Measurements from ENCODE around the gene RNF182.
"Not testable (repeated sequence)": the region's sequence is repeated elsewhere in the genome, so short reads cannot be mapped to it uniquely, and the experiment has no call there.

Gene RNF182, protein sequence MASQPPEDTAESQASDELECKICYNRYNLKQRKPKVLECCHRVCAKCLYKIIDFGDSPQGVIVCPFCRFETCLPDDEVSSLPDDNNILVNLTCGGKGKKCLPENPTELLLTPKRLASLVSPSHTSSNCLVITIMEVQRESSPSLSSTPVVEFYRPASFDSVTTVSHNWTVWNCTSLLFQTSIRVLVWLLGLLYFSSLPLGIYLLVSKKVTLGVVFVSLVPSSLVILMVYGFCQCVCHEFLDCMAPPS

DNA sequence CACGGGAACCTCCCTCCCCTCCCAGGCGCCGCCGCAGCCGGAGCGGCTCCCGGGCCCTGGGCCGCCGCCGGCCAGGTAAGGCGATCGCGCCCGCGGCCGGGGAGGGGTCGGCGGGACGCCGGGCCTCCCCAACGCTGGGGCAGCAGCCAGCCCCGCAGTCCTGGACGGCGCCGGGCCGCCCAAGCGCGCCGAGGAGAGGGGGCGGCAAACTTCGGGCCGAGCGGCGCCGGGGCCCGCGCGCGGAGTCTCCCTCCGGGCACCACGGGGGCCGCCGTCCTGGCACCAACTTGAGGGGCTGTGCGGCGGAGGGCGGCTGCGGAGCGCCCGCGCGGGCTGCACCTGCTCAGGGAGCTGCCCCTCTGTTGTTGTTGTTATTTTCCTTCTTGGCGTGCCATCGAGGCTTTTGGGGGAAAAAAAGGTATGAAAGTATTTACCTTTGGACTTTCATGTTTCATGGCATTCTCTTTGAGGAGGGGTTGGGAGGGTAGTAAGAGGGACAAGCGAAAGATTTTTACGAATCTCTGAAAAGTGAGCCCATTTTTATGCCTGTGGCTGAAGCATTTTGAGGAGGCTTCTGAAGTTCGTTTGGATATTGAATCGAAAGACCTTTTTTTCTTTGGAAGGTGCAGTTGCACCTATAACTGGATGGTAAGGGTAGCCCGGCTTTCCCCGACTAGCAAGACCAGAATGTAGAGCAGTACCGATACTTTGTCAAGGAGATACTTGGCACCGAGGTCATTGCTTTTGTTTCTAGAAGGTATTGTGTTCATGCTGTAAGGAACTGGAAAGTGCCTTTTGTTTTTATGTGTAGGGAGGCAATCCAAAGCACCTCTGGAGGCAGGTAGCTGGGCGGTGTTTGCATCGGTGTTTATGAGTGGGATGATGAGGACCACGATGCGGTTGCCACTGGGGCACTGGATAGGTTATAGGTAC is at the start of gene RNF182:
Gene RNF182, plus strand, starts transcription at position 4 of the 933 bp plus-strand sequence. CDS start 52,168 bp downstream, outside the sequence.
- no peak for DNase-seq (ENCODE audit: low read depth)

DNA sequence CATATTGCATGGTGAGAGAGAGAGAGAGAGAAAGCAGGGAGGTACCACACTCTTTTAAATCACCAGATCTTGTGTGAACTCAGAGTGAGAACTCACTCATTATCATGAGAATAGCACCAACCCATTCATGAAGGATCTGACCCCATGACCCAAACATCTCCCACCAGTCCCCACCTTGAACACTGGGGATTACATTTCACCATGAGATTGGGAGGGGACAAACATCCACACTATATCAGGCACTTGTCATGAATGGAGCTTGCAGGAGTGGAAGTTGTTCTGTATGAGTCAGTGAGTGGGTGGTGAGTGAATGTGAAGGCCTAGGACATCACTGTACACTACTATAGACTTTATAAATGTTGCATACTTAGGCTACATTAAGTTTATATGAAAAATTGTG is 47.7 kb upstream of the RNF182 start:
- DNase-seq (ENCODE audit: low read depth) = no peak

DNA sequence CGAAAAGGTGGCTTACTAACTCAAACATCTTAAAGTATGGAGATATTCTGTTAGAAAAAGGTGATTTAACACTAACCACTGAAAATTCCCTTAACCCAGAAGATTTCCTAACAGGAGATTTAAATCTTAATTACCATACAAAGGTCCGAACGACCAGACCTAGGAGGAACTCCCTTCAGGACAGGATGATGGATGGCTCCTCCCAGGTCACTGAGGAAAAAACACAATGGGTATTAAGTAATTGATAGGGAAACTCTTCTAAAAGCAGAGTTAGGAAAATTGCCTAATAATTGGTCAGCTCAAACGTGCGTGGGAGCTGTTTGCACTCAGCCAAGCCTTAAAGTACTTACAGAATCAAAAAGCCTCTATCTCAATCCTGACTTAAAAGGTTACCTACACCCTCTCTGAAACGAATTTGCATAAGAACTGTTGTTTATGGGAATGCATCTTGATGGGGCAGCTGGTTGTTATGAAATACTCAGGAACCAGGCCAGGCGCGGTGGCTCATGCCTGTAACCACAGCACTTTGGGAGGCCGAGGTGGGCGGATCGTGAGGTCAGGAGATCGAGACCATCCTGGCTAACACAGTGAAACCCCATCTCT is 44.6 kb upstream of the RNF182 start:
- DNase-seq (ENCODE audit: low read depth) = not testable (repeated sequence)

DNA sequence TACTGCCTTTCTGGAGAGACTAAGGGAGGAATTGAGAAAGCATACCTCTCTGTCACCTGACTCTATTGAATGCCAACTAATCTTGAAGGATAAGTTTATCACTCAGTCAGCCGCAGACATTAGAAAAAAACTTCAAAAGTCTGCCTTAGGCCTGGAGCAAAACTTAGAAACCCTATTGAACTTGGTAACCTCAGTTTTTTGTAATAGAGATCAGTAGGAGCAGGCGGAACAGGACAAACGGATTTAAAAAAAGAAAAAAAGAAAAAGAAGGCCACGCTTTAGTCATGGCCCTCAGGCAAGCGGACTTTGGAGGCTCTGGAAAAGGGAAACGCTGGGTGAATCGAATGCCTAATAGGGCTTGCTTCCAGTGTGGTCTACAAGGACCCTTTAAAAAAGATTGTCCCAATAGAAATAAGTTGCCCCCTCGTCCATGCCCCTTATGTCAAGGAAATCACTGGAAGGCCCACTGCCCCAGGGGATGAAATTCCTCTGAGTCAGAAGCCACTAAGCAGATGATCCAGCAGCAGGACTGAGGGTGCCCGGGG is 43.1 kb upstream of the RNF182 start:
- no peak for DNase-seq (ENCODE audit: low read depth)

DNA sequence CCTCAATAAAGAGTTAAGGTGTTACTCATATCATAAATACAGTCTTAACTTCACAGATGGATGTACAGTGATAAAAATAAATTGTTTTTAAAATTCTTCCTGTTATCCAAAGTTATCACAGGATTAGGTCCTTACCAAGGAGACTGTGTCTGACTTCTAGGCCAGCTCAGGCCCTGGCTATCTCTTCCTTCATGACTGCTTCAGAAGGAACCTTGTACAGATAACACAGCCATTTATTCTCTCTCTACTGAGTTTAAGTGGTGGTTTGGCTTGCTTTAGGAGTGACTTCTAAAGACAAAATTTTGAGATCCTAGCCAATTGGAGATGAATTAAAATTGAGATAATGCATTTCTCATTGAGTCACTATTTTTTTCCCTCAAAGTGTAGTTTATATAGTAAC is 40.8 kb upstream of the RNF182 start:
- no peak for DNase-seq (ENCODE audit: low read depth)

DNA sequence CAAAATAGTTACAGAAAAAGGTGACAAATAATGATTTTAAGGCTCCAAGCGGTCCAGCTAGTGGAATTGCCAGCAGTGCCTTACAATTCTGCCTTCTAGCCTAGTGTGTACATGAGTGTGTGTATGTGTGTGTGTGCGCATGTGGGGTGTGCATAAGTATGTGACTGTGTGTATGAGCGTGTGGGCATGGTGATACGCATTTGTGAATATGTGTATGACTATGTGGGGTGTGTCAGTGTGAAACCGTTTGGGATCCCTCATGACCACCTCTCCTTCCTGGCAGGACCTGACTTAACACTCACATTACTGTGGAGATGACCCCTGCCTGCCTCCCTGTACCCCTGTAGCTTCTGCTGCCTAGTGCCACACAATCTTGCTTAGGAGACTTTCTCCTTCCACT is 40.4 kb upstream of the RNF182 start:
- DNase-seq (ENCODE audit: low read depth) = no peak

DNA sequence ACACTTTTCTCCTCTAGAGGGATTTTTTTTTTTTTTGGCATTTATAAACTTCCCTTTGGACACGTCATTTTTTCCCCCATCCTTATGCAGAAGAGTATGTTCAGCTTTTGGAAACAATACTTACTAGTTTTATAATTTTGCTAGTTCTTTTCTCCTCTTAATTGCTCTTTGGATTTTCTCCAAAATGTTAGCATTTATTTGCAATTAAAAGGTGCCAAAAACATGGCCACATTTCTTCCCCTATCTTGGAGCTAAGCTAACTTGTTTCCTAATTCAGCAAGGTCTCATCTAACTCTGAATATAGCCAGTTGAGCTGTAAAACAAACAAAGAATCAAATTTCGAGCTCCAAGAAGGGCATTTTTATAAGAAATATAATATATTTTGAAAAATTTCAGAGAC is 39.2 kb upstream of the RNF182 start:
- no peak for DNase-seq (ENCODE audit: low read depth)

DNA sequence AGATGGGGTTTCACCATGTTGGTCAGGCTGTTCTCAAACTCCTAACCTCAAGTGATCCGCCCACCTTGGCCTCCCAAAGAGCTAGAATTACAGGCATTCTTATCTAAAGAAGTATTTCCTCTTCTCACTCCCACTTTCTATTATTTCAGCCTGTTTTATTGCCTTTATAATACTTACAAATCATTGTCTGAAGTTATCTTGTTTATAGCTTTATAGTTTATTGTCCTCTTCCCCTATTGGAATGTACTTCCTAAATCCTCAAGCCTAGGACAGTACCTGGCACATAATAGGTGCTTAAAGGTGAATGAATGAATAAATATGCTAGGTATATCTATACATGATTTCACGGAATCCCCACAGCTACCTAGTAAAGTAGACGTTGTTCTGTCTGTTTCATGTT is 37.8 kb upstream of the RNF182 start:
- no peak for DNase-seq (ENCODE audit: low read depth)

DNA sequence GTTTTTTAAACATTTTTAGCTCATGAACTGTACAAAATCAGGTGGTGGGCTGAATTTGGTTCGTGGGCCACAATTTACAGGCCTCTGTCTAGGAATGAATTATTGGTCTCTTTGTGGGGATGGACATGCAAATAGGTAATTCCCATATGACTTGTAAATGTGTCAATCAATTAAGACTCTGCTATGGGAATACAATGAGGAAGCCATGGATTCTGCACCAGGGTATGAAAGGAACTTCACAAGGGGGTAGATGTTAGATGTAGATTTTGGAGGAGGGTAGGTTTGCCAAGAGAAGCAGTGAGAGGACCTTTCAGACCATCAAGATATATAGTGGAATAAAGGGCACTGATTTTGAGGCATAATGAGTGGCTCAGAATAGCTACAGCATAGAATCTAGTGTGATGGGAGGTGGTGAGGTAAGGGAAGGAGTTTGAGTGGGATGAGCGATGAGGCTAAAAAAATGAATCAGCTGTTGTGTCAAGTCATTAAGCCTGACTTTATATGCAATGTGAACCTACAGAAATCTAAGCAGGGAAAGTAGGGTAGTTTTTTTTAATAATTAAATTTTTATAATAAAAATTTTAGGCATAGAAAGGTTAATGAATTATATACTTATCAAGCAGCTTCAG is 32.6 kb upstream of the RNF182 start:
- no peak for DNase-seq (ENCODE audit: low read depth)

DNA sequence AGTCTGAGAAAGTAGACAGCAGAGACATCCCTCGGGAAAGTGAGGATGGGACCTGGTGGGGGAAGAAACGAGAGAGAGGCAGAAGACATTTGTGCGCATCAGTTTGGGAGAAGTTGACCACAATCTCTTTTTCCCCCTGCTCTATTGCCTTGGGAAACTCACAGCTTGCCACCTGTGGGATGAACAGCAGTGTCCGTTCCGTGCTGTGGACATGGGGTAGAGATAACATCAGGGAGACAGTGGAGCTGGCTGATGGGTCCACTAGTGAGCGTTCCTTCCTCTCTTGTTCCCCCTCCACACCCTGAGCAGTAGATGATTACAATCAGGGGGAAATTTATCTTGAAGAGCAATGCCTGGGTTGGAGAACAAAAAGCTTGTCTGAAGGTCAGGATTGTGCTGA is 21.8 kb upstream of the RNF182 start:
- no peak for DNase-seq (ENCODE audit: low read depth)

DNA sequence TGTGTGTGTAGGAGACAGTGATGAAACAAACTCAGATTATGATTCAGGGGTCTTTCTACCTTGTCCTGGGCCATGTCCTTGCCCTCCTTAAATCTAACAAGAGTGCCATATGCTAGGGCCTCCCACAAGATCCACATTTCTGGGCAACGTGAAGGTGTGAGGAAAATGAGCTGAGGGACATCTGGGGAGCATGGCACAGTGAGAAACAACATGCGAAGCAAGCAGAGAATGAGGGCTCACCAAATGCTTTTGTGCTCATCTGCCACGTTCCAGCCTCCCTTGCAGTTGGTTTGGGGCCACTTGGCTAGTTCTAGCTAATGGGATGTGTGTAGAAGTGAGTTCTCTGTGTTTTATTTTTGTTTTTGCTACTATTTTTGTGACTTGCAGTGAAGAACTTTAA is 21.4 kb upstream of the RNF182 start:
- DNase-seq (ENCODE audit: low read depth) = no peak

DNA sequence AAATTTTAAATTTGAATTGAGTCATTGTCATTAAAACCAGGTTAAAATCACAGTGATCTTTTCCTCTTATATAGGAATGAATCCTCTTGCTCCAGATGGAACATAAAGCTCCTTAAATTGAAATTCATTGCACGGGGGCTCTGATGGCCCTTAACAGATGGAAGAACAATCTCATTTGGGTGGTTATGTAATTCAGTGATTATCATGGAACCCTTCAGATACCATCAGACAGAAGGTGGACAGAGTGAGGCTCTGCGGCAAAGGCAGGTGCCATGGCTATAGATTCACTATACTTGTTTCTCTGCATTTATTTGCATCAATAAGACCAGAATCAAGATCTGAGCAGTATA is 17.8 kb upstream of the RNF182 start:
- DNase-seq (ENCODE audit: low read depth) = no peak

DNA sequence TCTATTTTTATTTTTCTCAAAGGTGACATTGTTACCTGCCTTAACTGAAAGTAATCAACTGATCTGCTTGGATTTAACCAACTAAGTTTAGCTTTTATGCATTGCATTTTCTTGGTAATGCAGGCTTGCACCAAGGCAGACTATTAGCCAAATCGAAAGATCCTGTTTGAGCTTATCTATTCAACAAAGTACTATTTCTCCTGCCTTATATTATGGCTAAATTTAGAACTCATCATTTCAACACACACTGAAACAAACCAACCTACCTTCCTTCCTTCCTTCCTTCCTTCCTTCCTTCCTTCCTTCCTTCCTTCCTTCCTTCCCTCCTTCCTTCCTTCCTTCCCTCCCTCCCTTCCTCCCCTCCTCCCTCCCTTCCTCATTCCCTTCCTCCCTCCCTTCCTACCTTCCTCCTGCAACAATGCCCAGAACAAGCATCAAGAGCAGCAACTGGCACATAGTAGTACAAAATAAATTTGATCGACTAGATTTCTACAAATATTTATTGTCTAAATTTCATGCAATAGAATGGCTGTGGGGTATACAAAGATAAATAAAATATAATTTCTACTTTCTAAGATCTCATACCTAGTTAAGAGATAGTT is 17.0 kb upstream of the RNF182 start:
- no peak for DNase-seq (ENCODE audit: low read depth)

DNA sequence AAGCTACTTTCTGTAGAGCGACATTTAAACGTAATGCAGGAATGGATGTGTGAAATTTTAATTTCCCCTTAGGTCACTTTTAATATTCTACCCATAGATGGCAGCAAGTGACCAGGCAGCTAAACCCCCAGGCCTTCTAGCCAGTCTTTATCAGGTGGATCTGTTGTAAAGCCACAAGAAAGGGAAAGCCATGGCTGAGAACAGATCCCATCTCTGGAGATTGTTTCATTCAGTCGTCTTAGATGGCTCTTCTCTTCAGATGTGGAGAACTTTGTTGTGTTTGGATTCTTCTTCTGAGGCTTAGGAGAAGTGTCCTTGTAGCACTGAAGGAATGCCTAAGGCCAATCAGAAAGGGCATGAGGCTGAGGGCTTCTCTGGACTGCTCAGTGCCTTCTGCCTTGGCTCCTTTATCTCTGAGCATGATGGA is 15.8 kb upstream of the RNF182 start:
- no peak for DNase-seq (ENCODE audit: low read depth)

DNA sequence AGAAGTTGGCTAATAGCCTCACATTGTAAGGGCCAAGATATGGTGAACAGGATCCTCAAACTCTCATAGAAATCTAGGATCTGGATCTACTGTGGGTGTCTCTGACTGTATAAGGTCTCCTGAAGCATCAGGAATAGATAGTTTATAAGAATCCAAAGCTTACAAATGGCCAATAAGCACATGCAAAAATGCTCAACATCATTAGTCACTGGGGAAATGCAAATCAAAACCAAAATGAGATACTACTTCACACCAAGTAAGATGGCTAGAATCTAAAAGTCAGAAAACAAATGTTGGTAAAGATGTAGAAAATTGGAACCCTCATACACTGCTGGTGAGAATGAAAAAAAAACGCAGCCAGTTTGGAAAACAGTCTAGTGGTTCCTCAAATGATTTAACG is 14.3 kb upstream of the RNF182 start:
- DNase-seq (ENCODE audit: low read depth) = no peak

DNA sequence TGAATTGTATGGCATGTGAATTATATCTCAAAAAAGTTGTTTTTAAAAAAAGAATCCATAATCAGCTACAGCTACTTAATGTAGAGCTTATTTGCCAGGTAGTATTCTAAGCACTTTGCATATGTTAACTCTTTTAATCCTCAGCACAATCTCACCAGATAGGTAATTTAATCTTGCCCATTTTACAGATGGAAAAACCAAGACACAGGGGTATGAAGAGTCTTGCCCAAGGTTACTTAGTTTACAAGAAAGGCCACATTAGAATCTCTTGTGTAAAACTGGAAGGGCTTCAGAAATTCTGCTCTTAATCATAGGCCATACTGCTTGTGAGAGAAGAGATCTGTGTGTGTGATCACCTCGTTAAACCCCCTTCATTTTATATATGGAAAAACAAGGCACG is 13.4 kb upstream of the RNF182 start:
- DNase-seq (ENCODE audit: low read depth) = no peak

DNA sequence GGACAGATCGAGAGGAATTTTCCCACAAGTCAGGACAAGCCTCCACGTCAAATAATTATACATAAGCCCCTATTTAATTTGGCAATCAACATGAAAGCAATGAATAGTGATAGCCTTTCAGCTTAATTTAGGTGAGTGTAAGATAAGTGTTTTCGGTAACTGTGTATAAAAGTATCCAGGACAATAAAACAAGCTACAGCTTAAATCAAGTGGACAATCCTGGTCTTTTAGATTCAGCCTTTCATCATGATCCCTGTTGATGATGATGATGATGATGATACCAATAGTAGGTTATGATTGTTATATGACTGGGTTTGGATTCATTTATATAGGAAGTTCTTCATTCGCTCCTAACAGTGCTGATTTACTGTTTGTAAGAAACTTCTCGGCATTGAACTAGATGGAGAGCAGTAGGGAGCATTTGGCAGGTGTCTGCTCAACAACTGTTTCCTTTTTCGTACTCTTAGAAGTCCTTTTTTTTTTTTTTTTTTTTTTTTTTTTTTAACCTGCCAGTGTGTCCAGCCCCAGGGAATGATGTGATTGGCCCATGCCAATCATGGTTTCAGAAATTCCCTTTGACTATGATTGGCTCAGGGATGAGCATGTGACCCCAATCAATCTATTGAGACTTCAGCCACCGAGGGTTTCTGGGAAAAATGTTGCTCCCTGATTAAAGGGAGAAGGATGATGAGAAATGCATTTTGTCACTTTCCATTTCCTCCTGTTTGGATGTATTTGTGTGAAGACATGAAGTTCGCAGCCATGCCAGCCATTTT is 11.3 kb upstream of the RNF182 start:
- DNase-seq (ENCODE audit: low read depth) = no peak

DNA sequence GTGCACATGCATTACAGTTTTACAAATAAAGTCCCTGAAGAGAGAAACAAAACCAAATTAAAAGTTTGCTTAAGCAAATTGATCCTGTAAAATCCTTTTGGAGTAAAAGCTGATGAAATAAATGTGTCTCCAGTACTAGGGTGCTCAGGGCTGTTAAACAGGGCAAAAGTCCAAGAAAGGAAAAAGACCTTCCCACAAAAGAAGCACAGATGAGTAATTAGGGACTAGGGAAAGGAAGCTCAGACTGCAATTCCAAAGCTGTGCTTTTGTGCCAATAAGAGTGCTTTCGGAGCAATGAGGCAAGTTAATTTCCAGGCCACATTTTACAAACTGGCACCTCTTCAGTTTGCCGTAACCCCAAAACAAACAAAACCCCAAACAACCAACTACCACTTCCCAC is 10.4 kb upstream of the RNF182 start:
- DNase-seq (ENCODE audit: low read depth) = no peak

DNA sequence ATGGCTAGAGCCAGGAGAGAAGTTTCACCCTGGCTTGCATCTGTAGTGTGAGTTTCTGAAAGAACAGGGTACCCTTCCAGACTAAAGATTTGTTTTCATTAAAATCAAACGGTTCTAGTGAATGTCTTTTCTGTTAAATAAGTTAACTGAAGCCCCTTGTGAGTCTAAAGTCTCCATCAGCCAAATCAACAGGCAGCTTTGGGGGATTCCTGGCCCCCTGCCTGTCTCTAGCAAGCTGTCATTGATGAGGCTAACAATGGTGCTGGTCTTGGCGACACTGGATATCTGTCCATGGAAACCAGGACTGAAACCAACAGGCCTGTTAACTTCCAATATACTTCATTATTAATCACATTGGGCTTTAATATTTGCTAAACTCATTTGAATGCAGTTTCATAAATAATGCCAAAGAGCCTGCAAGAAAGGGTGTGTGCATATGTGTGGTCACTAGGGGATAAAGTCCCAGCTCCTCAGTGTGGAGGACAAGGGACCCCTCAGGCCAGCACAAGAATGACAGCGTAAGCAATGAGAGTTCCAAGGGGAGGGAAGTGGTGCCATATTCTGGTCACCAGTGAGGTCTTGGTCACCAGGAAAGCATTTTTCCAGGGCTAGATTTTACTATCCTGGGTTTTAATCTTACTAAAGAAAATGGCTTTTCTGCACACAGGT is 9.1 kb upstream of the RNF182 start:
- DNase-seq (ENCODE audit: low read depth) = no peak

DNA sequence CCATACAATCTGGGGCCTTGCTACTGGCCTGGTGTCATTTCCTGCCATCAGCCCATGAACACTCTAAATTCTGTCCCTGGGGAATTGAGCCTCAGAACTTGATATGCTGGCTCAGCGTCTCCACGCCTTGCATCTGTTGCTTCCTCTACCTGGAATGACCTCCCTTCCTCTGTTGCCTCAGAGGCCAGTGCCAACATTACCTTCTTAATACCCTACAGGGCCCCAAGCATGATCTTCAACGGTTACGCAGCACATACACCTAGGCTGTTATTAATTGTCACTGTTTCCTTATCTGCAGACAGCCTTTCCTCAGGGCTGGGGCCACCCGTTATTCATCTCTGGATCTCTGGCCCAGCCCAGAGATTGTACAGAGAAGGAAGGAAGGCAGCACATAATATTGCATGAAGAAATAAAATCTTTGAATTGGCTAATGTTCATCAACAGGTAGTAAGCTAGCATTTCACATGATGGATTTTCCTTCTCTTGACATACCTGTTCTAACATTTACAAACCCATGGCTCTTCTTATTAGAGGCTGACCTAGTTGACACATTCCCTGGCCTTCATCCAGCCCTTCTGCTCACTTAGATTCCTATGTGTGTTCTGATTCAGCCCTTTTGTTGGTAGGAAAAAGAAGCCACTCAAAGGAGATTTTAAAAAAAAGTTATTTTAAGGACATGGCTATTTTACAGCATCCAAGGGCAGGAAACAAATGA is 8.4 kb upstream of the RNF182 start:
- no peak for DNase-seq (ENCODE audit: low read depth)

Data from stimulated activated CD8-positive, alpha-beta memory T cell treated with anti-CD3 and anti-CD28 coated beads, Interleukin-15, amount 100 ng/mL, for 24 hours (primary cell).